Suprapubic skin (tissue), 4 donors: ENCODE measurements around the gene FKBP6. TPM values are rescaled to one million over a fixed set of nuclear protein-coding genes. Genes with fewer than 3 reads are reported as not detected.

Experiments
- total RNA-seq, 4 donors: library from RNA; depleted of rRNA; stranded (reverse); fragments of >200 nt; gene quantifications; one replicate each; pipeline ENCODE4 v1.1.0, GENCODE V29; 2016

FKBP6 gene
- total RNA-seq, 4 donors from 2014 or later = not detected

Other genes with a start within 250 kb of the FKBP6 start
- gene SPDYE9, start 242.1 kb upstream of the FKBP6 start, total RNA-seq = not detected
- 10 to 100 TPM; 25.6 to 38.0 (median 33.7) TPM for gene NSUN5, start 19.3 kb upstream of the FKBP6 start, total RNA-seq
- gene TRIM50, start 79 bp upstream of the FKBP6 start, total RNA-seq = under 1 TPM in 1 of 4 donors, not detected in 3; 0.30 TPM
- 1 to 10 TPM in 2 of 4 donors, under 1 TPM in 2; 0.47 to 2.1 (median 1.3) TPM for gene FZD9, start 105.6 kb downstream of the FKBP6 start, total RNA-seq
- gene BAZ1B, start 194.1 kb downstream of the FKBP6 start, total RNA-seq = 10 to 100 TPM; 27.9 to 36.7 (median 29.6) TPM
- gene BCL7B, start 229.5 kb downstream of the FKBP6 start, total RNA-seq = 10 to 100 TPM; 33.4 to 55.4 (median 46.1) TPM